ENCODE measurements around the gene OR6J1.
"Not testable (repeated sequence)": the region's sequence is repeated elsewhere in the genome, so short reads cannot be mapped to it uniquely, and the experiment has no call there.

DNA sequence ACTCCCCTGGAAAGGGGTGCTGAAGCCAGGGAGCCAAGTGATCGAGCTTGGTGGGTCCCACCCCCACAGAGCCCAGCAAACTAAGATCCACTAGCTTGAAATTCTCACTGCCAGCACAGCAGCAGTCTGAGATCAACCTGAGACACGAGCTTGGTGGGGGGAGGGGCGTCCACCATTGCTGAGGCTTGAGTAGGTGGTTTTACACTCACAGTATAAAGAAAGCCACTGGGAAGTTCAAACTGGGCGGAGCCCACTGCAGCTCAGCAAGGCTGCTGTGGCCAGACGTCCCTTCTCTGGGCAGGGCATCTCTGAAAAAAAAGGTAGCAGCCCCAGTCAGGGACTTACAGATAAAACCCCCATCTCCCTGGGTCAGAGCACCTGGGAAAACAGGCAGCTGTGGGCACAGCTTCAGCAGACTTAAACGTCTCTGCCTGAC is 42.0 kb upstream of the OR6J1 start:
- not testable (repeated sequence) for TF ChIP-seq EZH2 (IDR thresholded peaks at IDR 0.05); POLR2AphosphoS5 (IDR thresholded peaks at IDR 0.05; ENCODE audit: borderline replicate concordance, low read depth, low read length); FOXP2 (optimal IDR thresholded peaks at IDR 0.05; ENCODE audit: control extremely low read depth, extremely low read length, insufficient read depth)
